Measurements from ENCODE around the gene TMED6.

DNA sequence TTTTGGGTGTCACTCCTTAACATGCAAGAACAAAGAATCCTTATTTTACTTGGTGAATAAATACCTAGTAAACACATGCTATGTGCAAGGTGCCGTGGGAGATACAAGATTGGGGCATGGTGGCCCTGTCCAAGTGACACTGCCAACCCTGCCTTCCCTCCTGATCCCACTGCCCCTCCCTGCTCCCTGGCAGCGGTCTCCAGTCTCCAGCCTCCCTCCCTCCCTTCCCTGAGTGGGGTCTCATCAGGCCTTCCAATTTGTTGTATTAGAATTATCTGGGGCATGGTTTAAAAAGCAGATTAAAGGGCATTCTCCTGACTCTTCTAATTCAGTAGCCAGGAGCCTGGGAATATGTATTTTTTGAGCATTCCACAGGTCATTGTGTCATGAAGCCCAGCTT is 12.5 kb upstream of the TMED6 start:
- TF ChIP-seq, protein P1, sequence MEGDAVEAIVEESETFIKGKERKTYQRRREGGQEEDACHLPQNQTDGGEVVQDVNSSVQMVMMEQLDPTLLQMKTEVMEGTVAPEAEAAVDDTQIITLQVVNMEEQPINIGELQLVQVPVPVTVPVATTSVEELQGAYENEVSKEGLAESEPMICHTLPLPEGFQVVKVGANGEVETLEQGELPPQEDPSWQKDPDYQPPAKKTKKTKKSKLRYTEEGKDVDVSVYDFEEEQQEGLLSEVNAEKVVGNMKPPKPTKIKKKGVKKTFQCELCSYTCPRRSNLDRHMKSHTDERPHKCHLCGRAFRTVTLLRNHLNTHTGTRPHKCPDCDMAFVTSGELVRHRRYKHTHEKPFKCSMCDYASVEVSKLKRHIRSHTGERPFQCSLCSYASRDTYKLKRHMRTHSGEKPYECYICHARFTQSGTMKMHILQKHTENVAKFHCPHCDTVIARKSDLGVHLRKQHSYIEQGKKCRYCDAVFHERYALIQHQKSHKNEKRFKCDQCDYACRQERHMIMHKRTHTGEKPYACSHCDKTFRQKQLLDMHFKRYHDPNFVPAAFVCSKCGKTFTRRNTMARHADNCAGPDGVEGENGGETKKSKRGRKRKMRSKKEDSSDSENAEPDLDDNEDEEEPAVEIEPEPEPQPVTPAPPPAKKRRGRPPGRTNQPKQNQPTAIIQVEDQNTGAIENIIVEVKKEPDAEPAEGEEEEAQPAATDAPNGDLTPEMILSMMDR (conservative IDR thresholded peaks at IDR 0.05; ENCODE audit: low read depth in 2 of 2), result no peak
- TF ChIP-seq, protein P2, sequence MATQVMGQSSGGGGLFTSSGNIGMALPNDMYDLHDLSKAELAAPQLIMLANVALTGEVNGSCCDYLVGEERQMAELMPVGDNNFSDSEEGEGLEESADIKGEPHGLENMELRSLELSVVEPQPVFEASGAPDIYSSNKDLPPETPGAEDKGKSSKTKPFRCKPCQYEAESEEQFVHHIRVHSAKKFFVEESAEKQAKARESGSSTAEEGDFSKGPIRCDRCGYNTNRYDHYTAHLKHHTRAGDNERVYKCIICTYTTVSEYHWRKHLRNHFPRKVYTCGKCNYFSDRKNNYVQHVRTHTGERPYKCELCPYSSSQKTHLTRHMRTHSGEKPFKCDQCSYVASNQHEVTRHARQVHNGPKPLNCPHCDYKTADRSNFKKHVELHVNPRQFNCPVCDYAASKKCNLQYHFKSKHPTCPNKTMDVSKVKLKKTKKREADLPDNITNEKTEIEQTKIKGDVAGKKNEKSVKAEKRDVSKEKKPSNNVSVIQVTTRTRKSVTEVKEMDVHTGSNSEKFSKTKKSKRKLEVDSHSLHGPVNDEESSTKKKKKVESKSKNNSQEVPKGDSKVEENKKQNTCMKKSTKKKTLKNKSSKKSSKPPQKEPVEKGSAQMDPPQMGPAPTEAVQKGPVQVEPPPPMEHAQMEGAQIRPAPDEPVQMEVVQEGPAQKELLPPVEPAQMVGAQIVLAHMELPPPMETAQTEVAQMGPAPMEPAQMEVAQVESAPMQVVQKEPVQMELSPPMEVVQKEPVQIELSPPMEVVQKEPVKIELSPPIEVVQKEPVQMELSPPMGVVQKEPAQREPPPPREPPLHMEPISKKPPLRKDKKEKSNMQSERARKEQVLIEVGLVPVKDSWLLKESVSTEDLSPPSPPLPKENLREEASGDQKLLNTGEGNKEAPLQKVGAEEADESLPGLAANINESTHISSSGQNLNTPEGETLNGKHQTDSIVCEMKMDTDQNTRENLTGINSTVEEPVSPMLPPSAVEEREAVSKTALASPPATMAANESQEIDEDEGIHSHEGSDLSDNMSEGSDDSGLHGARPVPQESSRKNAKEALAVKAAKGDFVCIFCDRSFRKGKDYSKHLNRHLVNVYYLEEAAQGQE (IDR thresholded peaks at IDR 0.05; ENCODE audit: unreplicated experiment), result no peak
- TF ChIP-seq POLR2AphosphoS5 (IDR thresholded peaks at IDR 0.05; ENCODE audit: low read depth) (no peak), JUNB (IDR thresholded peaks at IDR 0.05; ENCODE audit: unreplicated experiment) (no peak), EZH2 (IDR thresholded peaks at IDR 0.05; ENCODE audit: low read depth, unreplicated experiment) (no peak), EZH2phosphoT487 (IDR thresholded peaks at IDR 0.05; ENCODE audit: unreplicated experiment) (no peak), STAT1 (IDR thresholded peaks at IDR 0.05; ENCODE audit: unreplicated experiment) (no peak)

Data from GM23338 (cell line).